H1 (cell line): Measurements from ENCODE around the gene RBM4.
"Not testable (repeated sequence)": the region's sequence is repeated elsewhere in the genome, so short reads cannot be mapped to it uniquely, and the experiment has no call there.

Experiments used
- BRCA1 ChIP-seq: IDR thresholded peaks from 2 replicates; pipeline ENCODE4 v1.6.1; 2012; ENCODE audit warnings: low read depth, low read length, improper control_type of control experiment
- CEBPB ChIP-seq: IDR thresholded peaks from 2 replicates; pipeline ENCODE4 v1.6.1; 2012; ENCODE audit warnings: low read depth, low read length
- EP300 ChIP-seq, 2 experiments: IDR thresholded peaks; 1 replicate in 1 of 2; 2 replicates in 1 of 2; pipeline ENCODE4 v1.6.1; 2011 to 2012; ENCODE audit warnings: low read depth in 2 of 2, low read length in 2 of 2, mild to moderate bottlenecking in 2 of 2, borderline replicate concordance in 1 of 2, inconsistent platforms in 1 of 2, moderate library complexity in 1 of 2
- EZH2 ChIP-seq: fragments of 200-600 bp; sonication (generic); IDR thresholded peaks from 2 replicates; pipeline ENCODE4 v1.7.1; 2012; ENCODE audit warnings: low read depth, mild to moderate bottlenecking, moderate library complexity, low read length, inconsistent platforms; ENCODE audit not compliant: severe bottlenecking
- JUND ChIP-seq: IDR thresholded peaks from 2 replicates; pipeline ENCODE4 v1.6.1; 2011; ENCODE audit warnings: mild to moderate bottlenecking, improper control_type of control experiment, low read length
- POLR2A ChIP-seq, 2 experiments: IDR thresholded peaks; 1 replicate in 1 of 2; 2 replicates in 1 of 2; pipeline ENCODE4 v1.6.1; 2011; ENCODE audit warnings: low read depth in 2 of 2, low read length in 2 of 2, mild to moderate bottlenecking in 2 of 2; ENCODE audit errors: control extremely low read depth in 1 of 2
- POLR2AphosphoS5 ChIP-seq: IDR thresholded peaks from 2 replicates; pipeline ENCODE4 v1.6.1; 2011; ENCODE audit warnings: low read depth, low read length
- RFX5 ChIP-seq: IDR thresholded peaks from 2 replicates; pipeline ENCODE4 v1.6.1; 2011; ENCODE audit warnings: low read depth, low read length, improper control_type of control experiment, borderline replicate concordance
- RXRA ChIP-seq: IDR thresholded peaks from 2 replicates; pipeline ENCODE4 v1.6.1; 2011; ENCODE audit warnings: low read depth, mild to moderate bottlenecking, low read length, moderate library complexity; ENCODE audit not compliant: insufficient read depth
- SP1 ChIP-seq: IDR thresholded peaks from 2 replicates; pipeline ENCODE4 v1.6.1; 2011; ENCODE audit warnings: low read depth, low read length
- TAF1 ChIP-seq: IDR thresholded peaks from 2 replicates; pipeline ENCODE4 v1.6.1; 2011; ENCODE audit warnings: mild to moderate bottlenecking, low read depth, low read length
- TF ChIP-seq, protein P1 (sequence below), 3 experiments: IDR thresholded peaks; 1 replicate in 2 of 3; 2 replicates in 1 of 3; pipeline versions ENCODE4 v1.5.1 to v1.6.1; 2011; ENCODE audit warnings: low read length in 3 of 3, mild to moderate bottlenecking in 3 of 3, inconsistent platforms in 2 of 3, low read depth in 1 of 3, moderate library complexity in 1 of 3; ENCODE audit not compliant: insufficient read depth in 1 of 3; ENCODE audit errors: control extremely low read depth in 1 of 3

DNA sequence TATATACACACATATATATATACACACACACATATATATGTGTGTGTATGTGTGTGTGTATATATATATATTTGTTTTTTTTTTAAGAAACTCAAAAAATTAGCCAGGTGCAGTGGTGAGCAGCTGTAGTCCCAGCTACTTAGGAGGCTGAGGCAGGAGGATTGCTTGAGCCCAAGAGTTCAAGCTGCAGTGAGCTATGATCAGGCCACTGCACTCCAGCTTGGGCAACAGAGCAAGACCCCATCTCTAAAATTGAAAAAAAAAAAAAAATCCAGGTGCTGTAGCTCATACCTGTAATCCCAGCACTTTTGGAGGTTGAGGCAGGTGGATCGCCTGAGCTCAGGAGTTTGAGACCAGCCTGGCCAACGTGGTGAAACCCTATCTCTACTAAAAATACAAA, 49.2 kb upstream of the RBM4 start:
- not testable (repeated sequence) for TF ChIP-seq SP1; POLR2AphosphoS5; EP300 (IDR thresholded peaks at IDR 0.05; ENCODE audit: borderline replicate concordance in 1 of 2, low read depth in 2 of 2, low read length in 2 of 2); POLR2A (IDR thresholded peaks at IDR 0.05; ENCODE audit: control extremely low read depth in 1 of 2, low read depth in 2 of 2, low read length in 2 of 2); CEBPB; RXRA; TAF1; EZH2; RFX5; BRCA1; JUND
- TF ChIP-seq, protein P1, sequence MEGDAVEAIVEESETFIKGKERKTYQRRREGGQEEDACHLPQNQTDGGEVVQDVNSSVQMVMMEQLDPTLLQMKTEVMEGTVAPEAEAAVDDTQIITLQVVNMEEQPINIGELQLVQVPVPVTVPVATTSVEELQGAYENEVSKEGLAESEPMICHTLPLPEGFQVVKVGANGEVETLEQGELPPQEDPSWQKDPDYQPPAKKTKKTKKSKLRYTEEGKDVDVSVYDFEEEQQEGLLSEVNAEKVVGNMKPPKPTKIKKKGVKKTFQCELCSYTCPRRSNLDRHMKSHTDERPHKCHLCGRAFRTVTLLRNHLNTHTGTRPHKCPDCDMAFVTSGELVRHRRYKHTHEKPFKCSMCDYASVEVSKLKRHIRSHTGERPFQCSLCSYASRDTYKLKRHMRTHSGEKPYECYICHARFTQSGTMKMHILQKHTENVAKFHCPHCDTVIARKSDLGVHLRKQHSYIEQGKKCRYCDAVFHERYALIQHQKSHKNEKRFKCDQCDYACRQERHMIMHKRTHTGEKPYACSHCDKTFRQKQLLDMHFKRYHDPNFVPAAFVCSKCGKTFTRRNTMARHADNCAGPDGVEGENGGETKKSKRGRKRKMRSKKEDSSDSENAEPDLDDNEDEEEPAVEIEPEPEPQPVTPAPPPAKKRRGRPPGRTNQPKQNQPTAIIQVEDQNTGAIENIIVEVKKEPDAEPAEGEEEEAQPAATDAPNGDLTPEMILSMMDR (IDR thresholded peaks at IDR 0.05; ENCODE audit: control extremely low read depth in 1 of 3, insufficient read depth in 1 of 3, low read depth in 1 of 3, low read length in 3 of 3): not testable (repeated sequence)
